ENCODE data around the gene SASS6.
A peak's percentile ranks its signal among the peaks of the same experiment; 100 is the strongest.

Gene SASS6

GRCh38 chr1:100045206-100045605 lies 87.5 kb downstream of the SASS6 start (continued):
- TF ChIP-seq ZNF518A (tag by site-specific recombination; conservative IDR thresholded peaks at IDR 0.05; ENCODE audit: low read depth): no peak
- TF ChIP-seq ZNF624 (tag by site-specific recombination; IDR thresholded peaks at IDR 0.05): no peak

- CTCF ChIA-PET: interaction anchor here (1.1 kb wide), 1 partner anchor 420 kb away, joined by 3 read pairs; no protein-coding TSS in a partner anchor
- peak overlapping the region; percentile 87 for H3K4me3 ChIP-seq (ENCODE audit: low read depth, low read length)
- no peaks in the 10 kb centered on the region for H3K4me1 ChIP-seq (ENCODE audit: control insufficient read depth, insufficient read depth, low read length)
- peaks cover 0 to 4% of the 10 kb centered on the region in 2 experiments; a peak in 2 of 3 replicates for H3K36me3 ChIP-seq (ENCODE audit: control insufficient read depth in 2 of 2, insufficient read depth in 1 of 2, low read length in 2 of 2)
- TF ChIP-seq ZIC2 (tag by site-specific recombination; IDR thresholded peaks at IDR 0.05) (no peak), ZNF692 (tag by site-specific recombination; IDR thresholded peaks at IDR 0.05) (no peak), ZNF654 (tag by site-specific recombination; IDR thresholded peaks at IDR 0.05; ENCODE audit: low read depth) (no peak), PRDM1 (tag by site-specific recombination; IDR thresholded peaks at IDR 0.05) (peak; percentile 46; the same call in 1 of the 2 replicates), ZNF580 (tag by site-specific recombination; IDR thresholded peaks at IDR 0.05) (no peak), MEIS1 (CRISPR knock-in tag; IDR thresholded peaks at IDR 0.05; ENCODE audit: borderline replicate concordance) (no peak)
- H3K27ac ChIP-seq (ENCODE audit: extremely low read depth, low read depth, low read length): no peak overlapping the region
- POLR2A ChIA-PET: no interaction called here
- no peaks in the 10 kb centered on the region for H3K9me3 ChIP-seq (ENCODE audit: control insufficient read depth, insufficient read depth, low read depth, low read length)
Measured at GRCh38 chr1:100039591-100039990, 93.1 kb downstream of the SASS6 start.

GRCh38 chr1:100038660-100039287 lies 94.0 kb downstream of the SASS6 start:
- ChIA-PET POLR2A (interaction anchor here (0.5 to 1.6 kb wide), 8 partner anchors 42 to 856 kb away, joined by 3 to 11 read pairs (median 3); partner anchors contain the start of genes RTCA, SASS6, SLC35A3 and TRMT13), CTCF (no interaction called here)
- TF ChIP-seq ZFHX2 (tag by site-specific recombination; conservative IDR thresholded peaks at IDR 0.05) (no peak), ZNF366 (tag by site-specific recombination; conservative IDR thresholded peaks at IDR 0.05) (peak; percentile 15; the same call in 1 of the 2 replicates), ZNF660 (tag by site-specific recombination; IDR thresholded peaks at IDR 0.05) (peak; percentile 24; the same call in 1 of the 2 replicates), SCRT2 (tag by site-specific recombination; IDR thresholded peaks at IDR 0.05) (no peak), KLF16 (tag by site-specific recombination; IDR thresholded peaks at IDR 0.05) (no peak), ZNF37A (tag by site-specific recombination; IDR thresholded peaks at IDR 0.05) (no peak), ZNF501 (tag by site-specific recombination; IDR thresholded peaks at IDR 0.05) (no peak), ZNF629 (tag by site-specific recombination; IDR thresholded peaks at IDR 0.05) (peak; percentile 8; the same call in 1 of the 2 replicates), ZNF600 (tag by site-specific recombination; IDR thresholded peaks at IDR 0.05) (0 out of 2 replicates have a peak, but pooled peaks have one; percentile 32), ZNF266 (tag by site-specific recombination; IDR thresholded peaks at IDR 0.05; ENCODE audit: low read depth) (no peak), ZBTB20 (tag by site-specific recombination; IDR thresholded peaks at IDR 0.05) (peak; percentile 9; the same call in 1 of the 2 replicates), ZFP37 (tag by site-specific recombination; IDR thresholded peaks at IDR 0.05) (no peak)

More at GRCh38 chr1:100038660-100039287, 94.0 kb downstream of the SASS6 start:
- no peaks in the 10 kb centered on the region for H3K9me3 ChIP-seq (ENCODE audit: control insufficient read depth, insufficient read depth, low read depth, low read length)
- no peaks in the 10 kb centered on the region for H3K4me1 ChIP-seq (ENCODE audit: control insufficient read depth, insufficient read depth, low read length)
- peak overlapping the region; percentile 87 for H3K4me3 ChIP-seq (ENCODE audit: low read depth, low read length)
- H3K27ac ChIP-seq (ENCODE audit: extremely low read depth, low read depth, low read length): peak overlapping the region; percentile 96
- H3K36me3 ChIP-seq (ENCODE audit: control insufficient read depth in 2 of 2, insufficient read depth in 1 of 2, low read length in 2 of 2): peaks cover 0 to 3% of the 10 kb centered on the region in 2 experiments; a peak in 1 of 3 replicates

All from HEK293 (cell line).